Gastrocnemius medialis (tissue), 4 donors: Measurements from ENCODE around the gene CADPS. TPM values are rescaled to one million over a fixed set of nuclear protein-coding genes. Genes with fewer than 3 reads are reported as not detected.
A peak's percentile ranks its signal among the peaks of the same experiment; 100 is the strongest.

ENCODE experiments used
- ATAC-seq, 2 donors: fragments of 150-250 bp; one replicate each; pipeline ENCODE4 v1.9.1; 2016
- DNase-seq, 2 donors: peaks; one replicate each; pipeline ENCODE4 v3.0.0-alpha.2; 2019
- H3K27ac ChIP-seq, 4 donors: fragments of 200-600 bp; sonication (generic); 1 replicate in 1 of 4; 2 replicates in 3 of 4; pipeline ENCODE4 v1.5.1; 2016 to 2018; ENCODE audit warnings: mild to moderate bottlenecking in 2 of 4, moderate library complexity in 1 of 4
- H3K27me3 ChIP-seq, 3 donors: fragments of 200-600 bp; sonication (generic) in 2 of 3; 1 replicate in 1 of 3; 2 replicates in 2 of 3; pipeline versions ENCODE4 v1.5.1 to v1.6.0; 2016 to 2019; ENCODE audit warnings: mild to moderate bottlenecking in 1 of 3, moderate library complexity in 1 of 3
- H3K36me3 ChIP-seq, 2 donors: fragments of 200-600 bp; sonication (generic) in 1 of 2; one replicate each; pipeline ENCODE4 v1.5.1; 2017 to 2018
- H3K4me1 ChIP-seq, 2 donors: fragments of 200-600 bp; sonication (generic) in 1 of 2; one replicate each; pipeline ENCODE4 v1.5.1; 2016 to 2017; ENCODE audit warnings: mild to moderate bottlenecking in 2 of 2
- H3K4me3 ChIP-seq, 4 donors: fragments of 200-600 bp; sonication (generic) in 3 of 4; 1 replicate in 1 of 4; 2 replicates in 3 of 4; pipeline ENCODE4 v1.5.1; 2016 to 2019; ENCODE audit warnings: mild to moderate bottlenecking in 2 of 4
- H3K9me3 ChIP-seq, 3 donors: fragments of 200-600 bp; sonication (generic) in 2 of 3; 1 replicate in 1 of 3; 2 replicates in 2 of 3; pipeline ENCODE4 v1.5.1; 2016 to 2019
- POLR2A ChIP-seq, 2 donors: fragments of 450-650 bp; IDR thresholded peaks; one replicate each; pipeline ENCODE4 v1.6.1; 2017; ENCODE audit warnings: antibody characterized with exemption in 2 of 2, mild to moderate bottlenecking in 2 of 2, moderate library complexity in 2 of 2
- in situ Hi-C, 4 donors: fragments of 200-750 bp; cut with MboI; loops; one replicate each; pipeline versions ENCODE4 v1.15.0 to v1.8.0; 2017; ENCODE audit warnings: low sequenced_read_pairs in 4 of 4
- intact Hi-C: fragments of 100-400 bp; cut with DNase I; formaldehyde crosslinking; loops from one replicate; pipeline ENCODE4 v1.15.1; 2023; ENCODE audit warnings: low total_unique reads
- total RNA-seq, 4 donors: library from RNA; depleted of rRNA; stranded (reverse); fragments of >200 nt; gene quantifications; one replicate each; pipeline versions ENCODE4 v1.1.0 to v1.2.3, GENCODE V29; 2016
- TF ChIP-seq, protein P1 (sequence below), 5 experiments: fragments of 450-650 bp in 3 of 5; fragments of 200-600 bp in 2 of 5; sonication (generic) in 2 of 5; IDR thresholded peaks in 4 of 5; conservative IDR thresholded peaks in 1 of 5; 1 replicate in 4 of 5; 2 replicates in 1 of 5; pipeline ENCODE4 v1.5.1; 2016 to 2019; ENCODE audit warnings: antibody characterized with exemption in 5 of 5, mild to moderate bottlenecking in 3 of 5, moderate library complexity in 3 of 5

Gene CADPS
- total RNA-seq, 4 donors from 2014 or later = 2.1 TPM; not detected in 3

- ATAC-seq (no peak), DNase-seq (no peak)
- H3K27me3 ChIP-seq = no peaks in the 10 kb centered on the region
- in situ Hi-C loops = loop anchor here in 3 of 4 donors (25.0 kb wide), 2 partner anchors 633 to 1208 kb away; partner anchors contain the start of gene C3orf49 (in 2 of the 3)
- H3K9me3 ChIP-seq = no peaks in the 10 kb centered on the region
- no peak for TF ChIP-seq POLR2A (IDR thresholded peaks at IDR 0.05)
- TF ChIP-seq, protein P1, sequence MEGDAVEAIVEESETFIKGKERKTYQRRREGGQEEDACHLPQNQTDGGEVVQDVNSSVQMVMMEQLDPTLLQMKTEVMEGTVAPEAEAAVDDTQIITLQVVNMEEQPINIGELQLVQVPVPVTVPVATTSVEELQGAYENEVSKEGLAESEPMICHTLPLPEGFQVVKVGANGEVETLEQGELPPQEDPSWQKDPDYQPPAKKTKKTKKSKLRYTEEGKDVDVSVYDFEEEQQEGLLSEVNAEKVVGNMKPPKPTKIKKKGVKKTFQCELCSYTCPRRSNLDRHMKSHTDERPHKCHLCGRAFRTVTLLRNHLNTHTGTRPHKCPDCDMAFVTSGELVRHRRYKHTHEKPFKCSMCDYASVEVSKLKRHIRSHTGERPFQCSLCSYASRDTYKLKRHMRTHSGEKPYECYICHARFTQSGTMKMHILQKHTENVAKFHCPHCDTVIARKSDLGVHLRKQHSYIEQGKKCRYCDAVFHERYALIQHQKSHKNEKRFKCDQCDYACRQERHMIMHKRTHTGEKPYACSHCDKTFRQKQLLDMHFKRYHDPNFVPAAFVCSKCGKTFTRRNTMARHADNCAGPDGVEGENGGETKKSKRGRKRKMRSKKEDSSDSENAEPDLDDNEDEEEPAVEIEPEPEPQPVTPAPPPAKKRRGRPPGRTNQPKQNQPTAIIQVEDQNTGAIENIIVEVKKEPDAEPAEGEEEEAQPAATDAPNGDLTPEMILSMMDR (IDR thresholded peaks at IDR 0.05 in 4 of 5, conservative IDR thresholded peaks at IDR 0.05 in 1 of 5) = no peak
- peaks cover 0 to 4% of the 10 kb centered on the region in 2 donors for H3K4me1 ChIP-seq
- H3K4me3 ChIP-seq = no peak overlapping the region
- intact Hi-C loops = no loop called here
- no peak overlapping the region for H3K27ac ChIP-seq
- H3K36me3 ChIP-seq = no peaks in the 10 kb centered on the region
Measured at GRCh38 chr3:62604298-62604697, 270.9 kb downstream of the CADPS start.

- TF ChIP-seq POLR2A (IDR thresholded peaks at IDR 0.05) = no peak
- TF ChIP-seq, protein P1 (IDR thresholded peaks at IDR 0.05 in 4 of 5, conservative IDR thresholded peaks at IDR 0.05 in 1 of 5) = no peak
Measured at GRCh38 chr3:62602987-62603386, 272.2 kb downstream of the CADPS start.

DNA sequence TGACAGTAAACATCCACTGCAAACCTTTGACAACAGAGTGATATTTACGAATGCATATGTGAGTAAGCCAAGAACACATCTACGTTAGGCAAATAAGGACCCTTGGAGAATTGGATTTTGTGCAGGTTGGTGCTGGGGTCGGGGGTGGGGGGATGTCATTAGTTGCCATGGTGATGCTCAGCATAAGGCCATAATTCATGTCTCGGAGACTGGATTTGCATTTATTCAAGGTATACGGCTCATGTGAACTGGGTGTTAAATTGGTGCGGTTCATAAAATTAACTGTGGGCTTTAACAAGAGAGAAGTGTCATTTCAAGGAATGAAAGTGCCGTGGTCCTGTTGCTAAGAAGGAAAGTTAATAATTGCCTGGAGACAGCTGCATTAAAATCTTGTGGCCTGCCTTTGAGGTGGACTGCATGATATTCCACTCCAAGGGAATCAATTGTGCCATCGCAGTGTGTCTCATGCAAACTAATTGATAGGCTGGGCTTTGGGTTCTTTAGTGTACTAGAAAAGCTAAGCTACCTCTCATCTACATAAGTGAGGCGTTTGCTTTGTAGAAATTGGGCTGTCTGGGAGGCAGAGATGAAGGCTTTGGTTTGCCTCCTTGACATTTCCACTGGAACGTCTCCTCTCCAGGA lies 273.0 kb downstream of the CADPS start:
- no peaks in the 10 kb centered on the region for H3K36me3 ChIP-seq
- no peak for TF ChIP-seq POLR2A (IDR thresholded peaks at IDR 0.05)
- TF ChIP-seq, protein P1 (IDR thresholded peaks at IDR 0.05 in 4 of 5, conservative IDR thresholded peaks at IDR 0.05 in 1 of 5) = no peak
- no peak overlapping the region for H3K4me3 ChIP-seq
- H3K27me3 ChIP-seq = no peaks in the 10 kb centered on the region
- in situ Hi-C loops = loop anchor here in 3 of 4 donors (25.0 kb wide), 2 partner anchors 635 to 1210 kb away; partner anchors contain the start of gene C3orf49 (in 2 of the 3)
- intact Hi-C loops = no loop called here
- H3K9me3 ChIP-seq = no peaks in the 10 kb centered on the region
- H3K27ac ChIP-seq = no peak overlapping the region
- ATAC-seq (no peak), DNase-seq (no peak)
- H3K4me1 ChIP-seq = peaks cover 0 to 4% of the 10 kb centered on the region in 2 donors

More at GRCh38 chr3:62602987-62603386, 272.2 kb downstream of the CADPS start:
- in situ Hi-C loops (loop anchor here in 3 of 4 donors (25.0 kb wide), 2 partner anchors 634 to 1209 kb away; partner anchors contain the start of gene C3orf49 (in 2 of the 3)), intact Hi-C loops (no loop called here)
- DNase-seq (no peak), ATAC-seq (no peak)
- Histone ChIP-seq H3K4me1 (peaks cover 0 to 4% of the 10 kb centered on the region in 2 donors), H3K4me3 (no peak overlapping the region), H3K27me3 (no peaks in the 10 kb centered on the region), H3K36me3 (no peaks in the 10 kb centered on the region), H3K9me3 (no peaks in the 10 kb centered on the region), H3K27ac (no peak overlapping the region)

DNA sequence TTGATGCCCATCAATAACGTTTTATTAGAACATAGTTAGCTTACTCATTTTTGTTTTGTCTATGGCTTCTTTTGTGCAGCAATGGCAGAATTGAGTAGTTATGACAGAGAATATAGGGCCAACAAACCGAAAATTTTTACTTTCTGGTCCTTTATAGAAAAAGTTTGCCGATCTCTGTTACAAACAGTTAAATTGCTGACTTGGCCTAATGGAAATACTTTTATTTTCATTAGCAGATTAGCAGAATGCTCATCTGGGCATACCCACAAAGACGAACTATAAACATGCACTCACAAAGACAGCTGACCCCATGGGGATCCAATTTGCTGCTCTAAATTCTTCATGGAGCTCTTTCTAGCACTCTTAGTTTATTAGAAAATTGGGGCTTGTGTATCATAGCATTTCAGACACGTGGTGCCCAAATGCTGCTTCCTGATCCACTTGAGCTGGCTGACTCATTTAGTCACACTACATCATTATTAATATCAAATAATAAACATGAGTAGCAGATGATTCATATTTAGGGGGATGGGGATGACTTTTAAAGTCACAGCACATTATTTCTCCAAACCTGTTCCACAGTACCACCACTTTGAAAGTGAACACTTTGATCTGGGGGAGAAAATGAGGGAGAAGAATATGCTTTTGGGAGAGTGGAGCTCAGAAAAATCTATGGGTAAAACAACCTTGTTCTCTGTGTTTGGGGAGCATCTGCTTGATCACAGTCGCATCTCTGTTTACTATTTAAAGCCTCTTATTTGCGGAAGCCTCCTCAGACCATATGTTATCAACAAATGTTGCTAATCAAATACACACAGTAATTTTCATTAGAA lies 273.8 kb downstream of the CADPS start:
- Histone ChIP-seq H3K9me3 (no peaks in the 10 kb centered on the region), H3K36me3 (no peaks in the 10 kb centered on the region), H3K4me1 (peaks cover 0 to 4% of the 10 kb centered on the region in 2 donors), H3K27ac (no peak overlapping the region), H3K4me3 (no peak overlapping the region), H3K27me3 (no peaks in the 10 kb centered on the region)
- TF ChIP-seq, protein P1 (IDR thresholded peaks at IDR 0.05 in 4 of 5, conservative IDR thresholded peaks at IDR 0.05 in 1 of 5) = no peak
- TF ChIP-seq POLR2A (IDR thresholded peaks at IDR 0.05) = no peak
- intact Hi-C loops = no loop called here
- ATAC-seq = peak in 1 of 2 donors; percentile 45
- in situ Hi-C loops = loop anchor here in 3 of 4 donors (25.0 kb wide), 2 partner anchors 636 to 1211 kb away; partner anchors contain the start of gene C3orf49 (in 2 of the 3)
- no peak for DNase-seq
